ENCODE results near the gene STS.

STS gene

GRCh38 chrX:7147413-7147977 is at the start of gene STS:
Gene STS, plus strand, starts transcription at chrX:7147712. Its CDS starts 105,488 bp downstream, at chrX:7253200.
- peak in 45 of 56 donors; percentile 1 to 79 (median 27) for DNase-seq

- DNase-seq: no peak
Measured at GRCh38 chrX:7100022-7100421, 47.5 kb upstream of the STS start.

- no peak for DNase-seq
Measured at GRCh38 chrX:7102119-7102518, 45.4 kb upstream of the STS start.

GRCh38 chrX:7106649-7107048 is 40.9 kb upstream of the STS start:
- DNase-seq: no peak

GRCh38 chrX:7108030-7108429 is 39.5 kb upstream of the STS start:
- DNase-seq: no peak

- peak in 9 of 56 donors; percentile 1 to 27 (median 4) for DNase-seq
Measured at GRCh38 chrX:7109049-7109531, 38.4 kb upstream of the STS start.

- no peak for DNase-seq
Measured at GRCh38 chrX:7109838-7110793, 37.4 kb upstream of the STS start.

GRCh38 chrX:7110821-7111276 is 36.7 kb upstream of the STS start:
- no peak for DNase-seq

GRCh38 chrX:7111518-7111917 is 36.0 kb upstream of the STS start:
- no peak for DNase-seq

- no peak for DNase-seq
Measured at GRCh38 chrX:7112071-7112470, 35.4 kb upstream of the STS start.

GRCh38 chrX:7115557-7115956 is 32.0 kb upstream of the STS start:
- DNase-seq: peak in 1 of 56 donors; percentile 0

- no peak for DNase-seq
Measured at GRCh38 chrX:7116081-7116480, 31.4 kb upstream of the STS start.

GRCh38 chrX:7117587-7117986 is 29.9 kb upstream of the STS start:
- DNase-seq: no peak

- DNase-seq: no peak
Measured at GRCh38 chrX:7119950-7120877, 27.3 kb upstream of the STS start.

- DNase-seq: no peak
Measured at GRCh38 chrX:7120878-7121219, 26.7 kb upstream of the STS start.

- DNase-seq: no peak
Measured at GRCh38 chrX:7127056-7127455, 20.5 kb upstream of the STS start.

- no peak for DNase-seq
Measured at GRCh38 chrX:7131621-7132020, 15.9 kb upstream of the STS start.

- DNase-seq: peak in 7 of 56 donors; percentile 1 to 33 (median 12)
Measured at GRCh38 chrX:7132335-7133049, 15.0 kb upstream of the STS start.

- DNase-seq: peak in 3 of 56 donors; percentile 0 to 14 (median 3)
Measured at GRCh38 chrX:7133050-7133440, 14.5 kb upstream of the STS start.

GRCh38 chrX:7134981-7135380 is 12.5 kb upstream of the STS start:
- DNase-seq: no peak
